CD4-positive, alpha-beta T cell treated with Interleukin-15 for 4 hours (primary cell): ENCODE data around the gene ZNF672.

Source experiments
- DNase-seq: peaks from one replicate; pipeline ENCODE4 v3.0.0-alpha.2; 2020; ENCODE audit warnings: low spot score

ZNF672 gene

DNA sequence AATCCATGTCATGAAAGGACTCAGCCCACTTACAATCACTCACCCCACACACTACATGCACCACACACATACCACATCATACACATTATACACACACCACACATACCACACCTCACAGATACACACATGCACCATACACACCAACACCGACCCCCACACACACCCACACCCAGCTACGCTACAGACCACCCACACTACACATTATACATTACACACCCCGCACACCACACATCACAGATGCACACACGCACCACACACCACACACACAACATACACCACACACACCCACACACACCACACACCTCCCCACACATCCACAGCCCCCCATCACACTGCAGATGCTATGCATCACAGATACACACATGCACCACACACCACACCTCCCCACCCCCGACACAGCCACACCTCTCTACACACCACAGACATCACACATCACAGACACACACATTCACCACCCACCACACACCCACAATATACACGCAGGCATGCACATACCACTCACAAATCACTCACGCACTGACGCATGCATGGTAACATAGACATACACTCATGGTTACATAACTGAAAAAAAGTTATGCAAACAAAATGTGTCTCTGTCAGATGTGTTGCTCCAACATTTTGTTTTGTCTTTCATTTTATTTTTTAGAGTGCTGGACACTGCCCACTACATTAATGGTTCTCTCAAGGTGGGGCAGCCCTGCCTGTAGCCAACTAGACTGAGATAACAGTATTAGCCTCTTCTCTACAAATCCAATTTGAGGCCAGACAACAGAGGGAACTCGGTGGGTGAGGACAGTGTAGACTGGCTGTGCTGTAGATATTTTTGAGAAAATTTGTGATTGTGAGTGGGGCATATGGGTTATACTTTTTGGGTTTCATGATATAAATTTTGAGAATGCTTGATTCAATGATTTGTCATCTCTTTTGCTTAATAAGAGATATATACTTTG is 52.8 kb downstream of the ZNF672 start:
- no peak for DNase-seq

DNA sequence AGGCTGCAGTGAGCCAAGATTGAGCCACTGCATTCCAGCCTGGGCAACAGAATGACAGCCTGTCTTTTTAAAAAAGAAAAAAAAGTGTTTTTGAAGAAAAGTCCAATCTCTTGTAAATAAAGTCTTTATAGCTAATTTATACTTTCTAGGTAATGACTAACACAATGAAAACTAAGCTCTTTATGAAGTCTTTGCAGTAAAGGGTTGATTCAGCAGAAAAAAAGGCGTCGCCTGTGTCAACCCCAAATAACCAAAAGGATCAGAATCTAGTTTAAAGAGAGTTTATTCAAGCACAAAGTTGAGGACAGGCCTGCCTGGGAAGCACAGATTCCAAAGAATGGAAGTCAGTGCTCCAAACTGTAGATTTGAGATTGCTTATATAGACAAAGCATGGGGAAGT is 53.7 kb downstream of the ZNF672 start:
- no peak for DNase-seq

DNA sequence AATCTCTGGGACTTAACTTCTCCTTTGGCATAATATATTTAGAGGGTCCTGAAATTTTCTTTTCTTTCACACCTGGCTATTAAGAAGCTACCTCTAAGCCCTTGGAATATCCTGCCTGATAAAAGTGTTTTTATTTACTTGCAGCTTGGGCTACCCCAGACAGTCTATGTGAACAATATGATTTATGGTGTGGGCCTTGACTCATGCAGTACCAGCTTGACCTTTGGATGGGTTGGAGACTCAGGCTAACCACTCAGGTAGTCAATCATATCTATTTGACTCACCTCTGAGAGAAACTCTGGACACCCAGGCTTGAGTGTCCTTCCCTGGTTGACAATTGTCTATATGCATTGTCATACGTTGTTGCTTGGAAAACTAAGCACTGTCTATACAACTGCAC is 54.6 kb downstream of the ZNF672 start:
- no peak for DNase-seq

DNA sequence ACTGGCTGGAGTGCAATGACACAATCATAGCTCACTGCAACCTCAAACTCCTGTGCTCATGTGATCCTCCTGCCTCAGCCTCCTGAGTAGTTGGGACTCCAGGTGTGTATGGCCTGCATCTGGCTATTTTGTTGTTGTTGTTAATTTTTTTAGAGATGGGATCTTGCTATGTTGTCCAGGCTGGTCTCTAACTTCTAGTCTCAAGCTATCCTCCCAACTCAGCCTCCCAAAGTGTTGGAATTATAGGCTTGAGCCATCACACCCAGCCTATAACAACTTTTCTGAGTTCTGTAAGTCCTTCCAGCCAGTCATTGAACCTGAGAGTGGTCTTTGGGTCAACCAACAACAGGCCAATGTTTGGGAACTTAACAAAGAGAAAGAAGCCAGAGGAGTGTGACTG is 56.8 kb downstream of the ZNF672 start:
- no peak for DNase-seq

DNA sequence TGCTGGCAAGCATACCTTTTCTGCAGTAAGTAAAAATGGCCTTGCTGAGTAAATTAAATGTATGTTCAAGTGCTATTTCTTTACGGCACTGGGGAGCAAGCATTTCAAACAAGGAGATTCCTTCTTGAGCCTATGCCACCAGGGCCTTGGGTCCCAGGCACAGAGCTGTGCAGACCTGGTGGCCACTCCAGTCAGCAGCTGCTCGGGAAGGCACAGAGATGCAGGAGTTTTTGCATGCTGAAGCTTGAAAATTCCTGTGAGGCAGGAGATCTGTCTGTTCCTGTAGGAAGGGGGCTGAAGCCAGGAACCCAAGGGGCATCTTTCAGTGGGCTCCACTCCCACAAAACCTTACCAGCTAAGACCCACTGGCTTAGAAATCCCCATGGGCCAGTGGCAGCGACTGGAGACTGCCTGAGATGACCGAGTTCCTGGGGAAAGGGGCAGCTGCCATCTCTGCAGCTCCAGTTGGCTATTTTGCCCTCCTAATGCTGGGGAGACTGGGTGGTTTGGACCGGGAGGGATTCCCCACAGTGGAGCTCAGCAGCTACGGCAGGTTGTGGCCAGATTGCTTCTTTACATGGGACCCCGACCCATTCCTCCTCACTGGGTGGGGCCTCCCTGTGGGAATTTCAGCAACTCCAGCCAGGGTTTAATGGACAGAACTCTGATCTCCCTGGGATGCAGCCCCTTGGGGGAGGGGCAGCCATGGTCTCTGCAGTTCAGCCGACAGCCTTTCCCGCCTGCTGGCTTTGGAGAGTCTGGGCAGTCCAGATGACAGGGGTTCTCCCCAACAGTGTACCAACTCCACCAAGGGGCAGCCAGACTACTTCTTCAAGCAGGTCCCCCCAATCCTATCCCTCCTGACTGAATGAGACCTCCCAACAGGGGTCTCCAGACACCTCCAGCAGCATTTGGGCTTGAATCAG is 59.7 kb downstream of the ZNF672 start:
- DNase-seq = no peak
